Stimulated activated CD8-positive, alpha-beta memory T cell treated with anti-CD3 and anti-CD28 coated beads, Interleukin-7, amount 100 ng/mL, for 4 hours (primary cell): ENCODE results near the gene GPR3.

Experiments used
- DNase-seq, 2 donors: peaks; one replicate each; pipeline ENCODE4 v3.0.0-alpha.2; 2020; ENCODE audit warnings: low read depth in 2 of 2

GPR3 gene

GRCh38 chr1:27392096-27392777, at the start of gene GPR3:
TSS of gene GPR3 (plus strand) at chr1:27392622. CDS start at chr1:27393799, 1,177 bp downstream.
- peak; percentile 85 to 89 for DNase-seq

GRCh38 chr1:27342778-27343638, 49.4 kb upstream of the GPR3 start:
- DNase-seq, result peak; percentile 80 to 81

DNA sequence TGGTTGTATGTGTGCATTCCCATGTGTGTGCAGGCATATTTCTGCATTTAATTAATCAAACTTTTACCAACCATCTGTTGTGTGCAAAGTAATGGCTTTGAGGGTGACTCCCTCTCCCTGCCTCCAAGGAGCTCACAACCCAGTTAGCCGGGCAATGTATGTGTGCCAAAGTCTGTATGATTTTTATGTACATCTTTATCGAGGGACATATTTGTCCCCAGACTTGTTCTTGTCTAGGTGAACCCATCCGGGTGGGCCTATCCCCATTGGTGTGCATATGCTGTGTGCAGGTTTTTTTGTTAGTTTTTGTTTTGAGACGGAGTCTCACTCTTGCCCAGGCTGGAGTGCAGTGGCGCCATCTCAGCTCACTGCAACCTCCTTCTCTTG, 48.8 kb upstream of the GPR3 start:
- DNase-seq, result no peak

DNA sequence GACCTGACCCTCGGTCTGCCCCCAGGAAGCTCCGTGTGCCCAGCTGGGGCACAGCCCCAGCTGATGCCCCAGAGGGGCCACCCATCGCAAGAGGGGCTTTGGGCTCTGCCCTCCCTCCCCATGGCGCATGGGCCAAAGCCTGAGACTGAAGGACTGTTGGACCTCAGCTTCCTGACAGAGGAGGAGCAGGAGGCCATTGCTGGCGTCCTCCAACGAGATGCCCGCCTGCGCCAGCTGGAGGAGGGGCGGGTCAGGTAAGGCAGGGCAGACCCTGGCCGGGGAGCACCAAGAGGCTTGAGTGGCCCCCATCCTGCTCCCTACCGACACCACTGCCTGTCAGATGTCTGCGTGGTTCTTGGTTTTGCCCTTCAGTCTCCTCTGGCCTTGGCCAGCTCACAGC, 47.1 kb upstream of the GPR3 start:
- DNase-seq, result no peak

DNA sequence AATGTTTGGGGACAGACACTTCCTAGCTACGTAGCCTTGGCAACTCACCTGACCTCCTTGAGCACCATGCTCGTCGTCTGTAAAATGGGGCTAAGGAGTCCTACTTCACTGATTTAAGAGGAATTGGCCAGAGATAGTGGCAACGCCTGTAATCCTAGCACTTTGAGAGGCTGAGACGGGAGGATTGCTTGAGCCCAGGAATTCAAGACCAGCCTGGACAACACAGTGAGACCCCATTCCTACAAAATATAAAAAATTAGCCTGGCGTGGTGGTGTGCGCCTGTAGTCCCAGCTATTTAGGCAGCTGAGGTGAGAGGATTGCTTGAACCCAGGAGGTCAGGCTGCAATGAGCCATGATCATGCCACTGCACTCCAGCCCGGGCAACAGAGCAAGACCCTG, 46.1 kb upstream of the GPR3 start:
- DNase-seq, result no peak

DNA sequence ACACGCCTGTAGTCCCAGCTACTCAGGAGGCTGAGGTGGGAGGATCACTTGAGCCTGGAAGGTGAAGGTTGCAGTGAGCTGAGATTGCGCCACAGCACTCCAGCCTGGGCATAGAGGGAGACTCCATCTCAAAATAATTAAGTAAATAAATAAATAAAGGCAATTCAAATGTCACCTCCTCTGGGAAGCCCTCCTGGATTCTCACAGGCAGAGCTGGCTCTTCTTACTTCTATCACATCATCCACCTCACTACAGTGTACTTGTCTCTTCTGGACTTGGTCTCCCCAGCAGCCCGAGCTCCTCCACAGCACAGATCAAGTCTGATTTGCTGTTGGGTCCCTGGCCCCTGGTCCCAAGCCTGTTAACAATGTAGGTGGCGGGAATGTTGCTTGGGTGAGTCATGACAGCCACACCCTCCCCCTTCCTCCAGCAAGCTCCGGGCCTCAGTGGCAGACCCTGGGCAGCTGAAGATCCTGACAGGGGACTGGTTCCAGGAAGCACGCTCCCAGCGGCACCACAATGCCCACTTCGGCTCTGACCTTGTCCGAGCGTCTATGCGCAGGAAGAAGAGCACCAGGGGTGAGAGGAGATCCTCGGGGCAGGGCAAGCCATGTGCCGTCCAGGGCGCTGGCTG, 45.3 kb upstream of the GPR3 start:
- no peak for DNase-seq

- DNase-seq, result no peak
These were observed 43.3 kb upstream of the GPR3 start for GRCh38 chr1:27348861-27349783.

DNA sequence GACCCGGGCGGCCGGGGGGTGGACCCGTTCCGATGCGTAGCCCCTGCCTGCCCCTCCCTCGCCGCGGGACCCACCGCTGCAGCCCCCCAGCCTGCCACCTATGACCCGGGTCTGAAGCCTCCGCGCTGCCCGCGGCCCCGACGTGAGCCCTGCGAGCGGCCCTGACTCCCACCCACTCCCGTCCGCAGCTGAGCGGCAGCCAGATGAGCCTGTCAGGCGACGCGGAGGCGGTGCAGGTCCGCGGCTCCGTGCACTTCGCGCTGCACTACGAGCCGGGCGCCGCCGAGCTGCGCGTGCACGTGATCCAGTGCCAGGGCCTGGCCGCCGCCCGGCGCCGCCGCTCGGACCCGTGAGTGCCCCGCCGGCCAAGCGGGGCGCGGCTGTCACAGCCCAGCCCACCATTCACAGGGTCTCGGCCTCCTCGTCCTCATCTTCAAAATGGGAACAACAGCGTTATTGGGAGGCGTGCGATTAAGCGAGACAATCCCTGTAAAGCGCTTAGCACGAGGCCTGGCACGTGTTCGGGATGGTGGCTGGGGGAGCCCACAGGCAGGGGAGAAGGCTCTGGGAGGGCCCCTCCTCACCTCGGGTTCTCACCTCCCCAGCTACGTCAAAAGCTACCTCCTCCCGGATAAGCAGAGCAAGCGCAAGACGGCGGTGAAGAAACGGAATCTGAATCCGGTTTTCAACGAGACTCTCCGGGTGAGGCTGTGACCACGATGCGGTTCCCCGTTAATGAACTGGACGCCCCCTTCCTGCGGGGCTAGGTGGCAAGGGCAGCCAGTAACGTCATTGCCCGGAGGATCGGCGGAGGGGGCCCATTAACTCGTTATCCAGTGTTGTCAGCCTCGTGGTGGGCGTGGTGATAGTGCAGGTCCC, 42.4 kb upstream of the GPR3 start:
- DNase-seq, result no peak

DNA sequence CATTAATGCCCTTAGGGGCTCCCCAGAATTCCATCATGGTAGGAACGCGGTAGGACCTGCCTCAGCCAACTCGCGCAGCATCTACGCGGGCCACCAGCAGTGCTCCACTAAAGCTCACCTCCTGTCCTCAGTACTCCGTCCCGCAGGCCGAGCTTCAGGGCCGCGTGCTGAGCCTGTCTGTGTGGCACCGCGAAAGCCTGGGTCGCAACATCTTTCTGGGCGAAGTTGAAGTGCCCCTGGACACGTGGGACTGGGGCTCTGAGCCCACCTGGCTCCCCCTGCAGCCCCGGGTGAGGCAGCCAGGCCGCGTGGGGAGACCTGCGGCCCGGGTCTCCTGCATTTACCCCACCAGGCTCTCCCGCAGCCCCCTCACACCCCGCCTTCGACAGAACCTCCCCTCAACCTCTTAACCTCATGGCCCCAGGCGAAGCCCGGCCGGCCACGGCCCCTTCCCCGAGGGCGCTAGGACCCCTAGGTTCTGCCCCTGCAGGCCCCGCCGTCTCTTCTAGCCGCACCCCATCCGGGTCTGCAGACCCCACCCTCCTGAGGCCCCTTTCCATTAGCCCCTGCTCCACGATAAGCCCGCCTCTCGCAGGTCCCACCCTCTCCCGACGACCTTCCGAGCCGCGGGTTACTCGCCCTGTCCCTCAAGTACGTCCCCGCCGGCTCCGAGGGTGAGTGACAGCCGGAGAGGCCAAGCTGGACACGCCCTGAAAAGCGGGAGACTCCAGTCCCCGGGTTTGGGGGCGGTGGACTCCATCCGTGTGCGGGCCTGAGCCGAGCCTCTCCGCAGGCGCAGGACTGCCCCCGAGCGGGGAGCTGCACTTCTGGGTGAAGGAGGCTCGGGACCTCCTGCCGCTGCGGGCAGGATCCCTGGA, 41.5 kb upstream of the GPR3 start:
- no peak for DNase-seq

- DNase-seq, result no peak
These were observed 40.8 kb upstream of the GPR3 start for GRCh38 chr1:27351541-27352107.

DNA sequence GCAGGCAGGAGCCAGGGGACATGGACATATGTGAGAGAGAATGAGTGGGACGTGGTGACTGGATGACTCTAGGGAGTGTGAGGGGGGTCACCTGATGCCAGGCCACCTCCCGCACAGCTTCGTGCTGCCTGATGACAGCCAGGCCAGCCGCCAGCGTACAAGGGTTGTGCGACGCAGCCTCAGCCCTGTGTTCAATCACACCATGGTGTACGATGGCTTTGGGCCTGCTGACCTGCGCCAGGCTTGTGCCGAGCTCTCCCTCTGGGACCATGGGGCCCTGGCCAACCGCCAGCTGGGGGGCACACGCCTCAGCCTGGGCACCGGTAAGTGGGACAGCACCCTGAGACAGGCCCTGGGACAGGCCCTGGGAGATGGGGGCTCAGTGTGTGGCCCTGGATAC, 39.3 kb upstream of the GPR3 start:
- no peak for DNase-seq

DNA sequence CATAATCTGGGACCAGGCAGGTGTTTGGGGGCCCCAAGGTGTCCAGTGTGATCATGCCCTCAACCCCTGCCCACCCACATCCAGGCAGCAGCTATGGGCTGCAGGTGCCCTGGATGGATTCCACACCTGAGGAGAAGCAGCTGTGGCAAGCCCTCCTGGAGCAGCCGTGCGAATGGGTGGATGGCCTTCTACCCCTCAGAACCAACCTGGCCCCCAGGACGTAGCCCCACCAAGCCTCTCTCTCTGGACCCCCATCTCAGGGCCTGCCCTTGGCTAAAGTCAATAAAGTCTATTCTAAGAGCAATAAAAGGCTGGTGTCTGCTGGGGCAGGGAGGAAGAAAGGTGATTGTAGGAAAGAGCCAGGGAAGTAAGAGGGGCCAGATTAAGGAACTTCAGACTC, 38.8 kb upstream of the GPR3 start:
- no peak for DNase-seq

DNA sequence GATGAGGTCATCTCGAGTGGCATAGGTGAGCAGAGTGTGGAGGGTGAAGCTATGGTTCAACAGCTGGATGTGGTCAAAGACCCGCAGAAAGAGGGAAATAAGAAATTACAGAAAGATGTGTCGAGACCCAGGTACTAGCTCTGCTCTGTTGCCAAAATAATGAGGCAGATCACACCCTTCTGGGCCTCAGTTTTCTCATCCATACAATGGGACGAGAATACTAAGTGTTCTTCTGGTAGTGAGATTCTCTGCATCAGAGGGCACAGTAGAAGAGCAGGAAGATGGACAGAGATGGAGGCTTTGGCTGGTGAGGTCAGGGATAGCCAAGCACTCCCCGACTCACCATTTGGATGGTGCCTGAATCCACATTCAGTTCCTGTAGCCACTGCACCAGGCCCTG, 36.7 kb upstream of the GPR3 start:
- no peak for DNase-seq

DNA sequence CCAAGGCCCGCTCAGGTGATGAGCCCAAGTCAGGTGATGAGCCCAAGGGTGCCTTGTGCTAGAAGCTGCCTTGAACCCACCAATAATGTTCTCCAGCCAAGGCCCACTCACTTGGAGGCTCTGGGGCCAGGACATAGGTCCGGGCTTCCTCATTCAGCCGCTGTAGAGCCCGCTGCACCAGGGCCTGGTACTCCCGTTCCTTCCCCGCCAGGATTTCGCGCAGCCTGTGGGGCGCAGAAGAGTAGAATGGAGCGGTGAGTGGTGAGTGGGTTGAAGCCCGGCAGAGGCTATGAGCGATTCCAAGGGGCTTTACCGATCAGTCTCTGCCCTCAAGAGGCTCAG, 36.2 kb upstream of the GPR3 start:
- DNase-seq, result no peak

GRCh38 chr1:27356619-27357280, 35.7 kb upstream of the GPR3 start:
- DNase-seq, result peak in 1 of 2 donors; percentile 14

DNA sequence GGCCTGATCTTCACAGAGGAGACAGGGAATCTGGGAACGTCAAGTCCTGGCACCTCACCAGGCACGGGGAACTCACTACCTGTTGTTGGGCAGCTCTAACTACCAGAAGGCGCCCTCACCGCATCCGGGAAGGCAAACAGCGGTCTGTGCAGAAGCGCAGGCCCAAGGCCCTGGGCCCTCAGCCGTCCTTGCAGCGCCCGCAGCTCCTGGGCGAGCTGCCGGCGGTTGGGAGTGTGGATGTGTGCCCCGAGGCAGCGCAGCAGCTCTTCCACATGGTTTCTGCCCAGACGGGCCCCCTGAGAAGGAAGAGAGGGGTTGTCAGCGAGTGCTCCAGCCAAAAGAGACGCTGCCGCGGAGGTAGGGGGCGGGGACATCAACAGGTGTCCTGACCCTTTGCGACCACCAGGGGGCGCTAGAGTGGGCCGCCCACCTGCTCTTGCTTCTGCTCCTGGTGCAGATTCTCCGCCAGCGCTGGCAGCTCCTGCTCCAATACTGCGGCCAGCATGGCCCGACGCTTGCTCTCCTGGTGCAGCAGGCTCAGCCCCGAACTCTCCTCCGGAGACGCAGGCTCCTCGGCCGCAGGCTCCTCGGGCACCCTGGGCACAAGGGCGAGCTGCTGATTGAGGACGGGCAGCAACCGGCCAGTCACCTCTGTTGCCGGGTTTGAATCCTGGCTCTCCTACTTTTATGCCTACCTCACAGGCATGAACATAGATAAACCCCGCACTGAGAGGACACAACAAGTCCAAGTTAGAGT, 35.0 kb upstream of the GPR3 start:
- DNase-seq, result peak; percentile 62 to 64

GRCh38 chr1:27358038-27358927, 34.1 kb upstream of the GPR3 start:
- no peak for DNase-seq
